NCI-H82 (cell line): ENCODE results near the gene TTC23L.

Source experiments
- DNase-seq: peaks from one replicate; lab custom pipeline; 2025; lab: John Stamatoyannopoulos, UW

The TTC23L gene

DNA sequence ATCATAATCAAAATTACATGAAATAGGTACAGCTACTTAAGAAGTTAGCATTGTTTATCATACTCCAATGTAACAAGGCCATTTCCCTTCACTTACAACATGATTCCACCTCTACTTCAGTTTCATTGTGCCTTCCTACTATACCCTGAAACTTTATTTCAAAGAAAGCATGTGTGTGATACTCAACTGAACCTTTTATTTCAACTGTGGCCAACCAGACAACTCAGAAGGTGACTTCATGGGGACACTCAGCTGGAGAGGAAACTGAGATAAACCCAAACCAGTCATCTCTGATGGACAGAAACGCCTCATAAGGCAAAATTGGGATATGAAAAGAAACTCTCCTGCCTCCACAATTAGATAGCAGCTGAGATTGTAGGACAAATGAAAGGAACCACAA is 5.9 kb upstream of the TTC23L start:
- no peak for DNase-seq

GRCh38 chr5:34833976-34834793 is 4.8 kb upstream of the TTC23L start:
- DNase-seq: no peak

DNA sequence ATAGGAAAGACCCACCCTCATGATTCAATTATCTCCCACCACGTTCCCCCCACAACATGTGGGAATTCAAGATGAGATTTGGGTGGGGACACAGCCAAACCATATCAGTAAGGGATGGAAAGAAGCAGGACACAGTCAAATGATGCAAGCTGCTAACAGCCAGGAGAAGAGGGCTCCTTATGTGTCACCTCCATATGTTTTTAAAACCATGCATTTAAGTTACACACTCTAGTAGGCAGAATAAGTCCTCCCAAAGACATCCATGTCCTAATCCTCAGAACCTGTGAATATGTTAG is 4.2 kb upstream of the TTC23L start:
- DNase-seq: no peak

DNA sequence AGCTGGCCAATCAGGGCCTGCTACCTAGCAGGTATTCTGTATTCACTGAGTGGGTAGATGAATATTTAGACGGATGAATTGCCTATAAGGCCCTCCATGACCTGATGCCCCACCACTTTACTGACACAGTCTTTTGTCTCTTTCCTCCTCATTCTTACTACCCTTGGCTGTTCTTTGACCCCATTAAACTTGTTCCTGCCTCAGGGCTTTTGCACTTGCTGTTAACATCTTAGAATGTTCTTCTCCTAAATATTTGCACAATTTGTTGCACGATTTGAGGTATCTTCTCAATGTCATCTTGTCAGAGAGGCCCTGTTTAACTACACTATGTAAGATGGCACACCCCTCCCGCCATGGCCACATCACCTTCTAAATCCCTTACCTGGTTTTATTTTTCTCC is 3.3 kb upstream of the TTC23L start:
- no peak for DNase-seq

DNA sequence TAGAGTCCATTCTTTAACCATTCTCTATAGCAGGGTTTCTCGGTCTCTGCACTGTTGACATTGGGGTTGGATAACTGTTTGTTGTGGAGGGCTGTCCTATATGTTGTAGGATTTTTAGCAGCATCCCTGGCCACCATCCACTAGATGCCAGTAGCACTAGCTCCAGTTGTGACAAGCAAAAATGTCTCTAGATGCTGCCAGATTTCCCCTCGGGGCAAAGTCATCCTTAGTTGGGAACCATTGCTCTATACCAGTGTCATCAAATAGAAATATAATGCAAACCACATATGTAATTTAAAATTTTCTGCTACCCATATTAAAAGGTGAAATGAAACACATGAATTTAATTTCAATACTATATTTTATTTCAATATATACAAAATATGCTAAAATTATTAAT is 2.9 kb downstream of the TTC23L start:
- DNase-seq: no peak

- no peak for DNase-seq
Measured at GRCh38 chr5:34842554-34842953, 3.6 kb downstream of the TTC23L start.

- no peak for DNase-seq
Measured at GRCh38 chr5:34843497-34843896, 4.5 kb downstream of the TTC23L start.

GRCh38 chr5:34844106-34844505 is 5.1 kb downstream of the TTC23L start:
- no peak for DNase-seq

DNA sequence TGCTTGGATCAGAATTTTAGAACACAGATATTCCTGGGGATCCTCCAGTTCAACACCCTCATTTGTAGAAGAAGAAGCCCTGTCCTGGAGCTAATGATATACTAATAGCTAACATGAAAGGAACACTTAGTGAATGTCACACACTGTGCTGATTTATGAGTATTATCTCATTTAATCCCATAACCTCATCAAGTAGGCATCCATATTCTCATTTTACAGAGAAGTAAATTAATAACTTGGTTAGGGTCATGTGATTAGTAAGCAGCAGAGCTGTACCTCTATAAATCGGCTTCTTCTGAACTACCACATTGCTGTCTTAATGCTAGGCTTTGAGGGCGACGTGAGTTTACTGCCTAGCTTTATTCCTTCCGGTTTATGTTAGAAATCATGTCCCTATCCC is 6.0 kb downstream of the TTC23L start:
- DNase-seq: peak; percentile 19

DNA sequence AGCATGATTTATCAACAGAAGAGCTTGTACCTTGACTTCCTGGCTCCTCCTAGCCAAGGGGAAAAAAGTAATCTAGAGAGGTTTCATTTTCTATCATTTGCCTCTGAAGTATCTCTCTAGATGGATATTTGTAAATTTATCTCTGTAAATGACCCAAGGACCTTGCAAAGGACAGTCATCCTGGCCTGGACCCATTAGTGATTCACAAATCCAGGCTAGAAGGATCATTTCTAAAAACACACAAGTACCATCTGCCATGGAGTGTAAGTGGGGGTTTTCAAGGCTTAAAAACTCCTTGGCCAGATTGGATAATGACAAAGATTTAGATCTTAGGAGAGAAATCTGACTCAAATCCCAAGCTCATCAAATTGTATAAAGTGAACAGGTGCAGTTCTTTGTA is 8.1 kb downstream of the TTC23L start:
- peak; percentile 88 for DNase-seq

GRCh38 chr5:34847552-34847951 is 8.6 kb downstream of the TTC23L start:
- DNase-seq: no peak

DNA sequence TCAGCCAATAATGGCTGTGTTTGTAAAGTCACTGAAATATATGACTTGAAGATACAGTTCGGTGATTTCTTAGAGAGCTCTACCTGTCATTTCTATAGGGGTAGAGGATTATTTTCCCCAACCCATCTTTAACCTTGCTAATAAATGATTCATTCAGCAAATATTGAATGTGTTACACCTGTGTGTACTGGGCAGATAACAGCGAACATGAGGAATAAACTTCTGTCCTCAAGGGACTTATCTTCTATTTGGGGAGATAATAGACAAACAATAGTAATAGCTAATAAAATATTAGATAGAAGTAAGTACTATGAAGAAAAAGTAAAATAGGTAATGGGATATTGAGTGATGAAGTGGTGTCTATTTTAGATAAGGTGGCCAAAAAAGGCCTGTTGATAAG is 9.3 kb downstream of the TTC23L start:
- no peak for DNase-seq

GRCh38 chr5:34849253-34849652 is 10.3 kb downstream of the TTC23L start:
- no peak for DNase-seq

DNA sequence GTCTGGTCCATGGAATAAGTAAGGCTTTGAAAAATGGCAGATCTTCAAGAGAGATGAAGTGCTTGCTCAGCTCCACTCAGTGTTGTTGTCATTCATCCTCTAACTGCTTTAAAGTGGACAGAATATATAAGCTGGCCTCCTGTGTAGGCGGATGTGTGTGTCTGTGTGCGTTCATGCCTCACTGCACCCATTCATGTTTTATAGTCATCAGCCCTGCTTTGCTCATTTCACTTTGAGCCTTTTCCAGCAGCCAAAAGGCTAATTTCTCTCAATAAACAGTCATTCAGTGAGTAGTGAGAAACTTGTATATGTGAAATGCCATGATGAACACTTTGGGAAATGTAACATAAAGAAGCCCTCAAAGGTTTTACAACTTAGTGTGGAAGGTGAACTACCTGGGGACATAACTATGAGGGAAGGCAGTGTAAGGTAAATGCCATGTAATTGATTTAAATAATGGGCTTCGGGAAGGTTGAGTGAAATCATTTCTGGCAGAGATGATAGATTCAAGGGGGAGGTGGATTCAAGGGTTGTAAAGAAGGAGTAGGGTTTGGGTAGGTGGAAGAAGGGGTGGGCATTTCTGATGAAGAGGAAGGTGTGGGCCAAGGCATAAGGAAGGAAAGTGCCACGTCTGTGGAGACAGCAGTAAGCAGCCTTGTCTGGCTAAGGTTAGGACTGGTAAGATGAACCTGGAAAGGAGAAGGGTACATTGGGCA is 15.7 kb downstream of the TTC23L start:
- no peak for DNase-seq

DNA sequence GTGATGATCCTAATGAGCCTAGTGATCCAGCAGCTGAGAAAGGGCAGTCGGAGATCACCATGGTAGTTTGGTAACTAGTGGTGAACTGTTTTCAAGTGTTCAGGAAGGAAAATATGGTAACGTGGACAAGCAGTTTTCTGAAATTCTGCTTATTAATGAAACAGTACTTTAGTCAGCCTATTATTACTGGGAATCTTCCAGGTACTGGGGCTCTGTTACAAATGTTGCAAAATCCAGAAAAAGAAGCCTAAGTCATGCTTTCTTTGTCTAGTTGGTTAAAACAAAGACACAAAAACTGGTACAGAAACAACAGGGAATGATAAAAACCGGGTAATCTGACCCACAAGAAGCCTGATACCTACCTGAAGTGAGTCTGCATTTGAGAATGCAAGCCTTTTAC is 18.2 kb downstream of the TTC23L start:
- no peak for DNase-seq

DNA sequence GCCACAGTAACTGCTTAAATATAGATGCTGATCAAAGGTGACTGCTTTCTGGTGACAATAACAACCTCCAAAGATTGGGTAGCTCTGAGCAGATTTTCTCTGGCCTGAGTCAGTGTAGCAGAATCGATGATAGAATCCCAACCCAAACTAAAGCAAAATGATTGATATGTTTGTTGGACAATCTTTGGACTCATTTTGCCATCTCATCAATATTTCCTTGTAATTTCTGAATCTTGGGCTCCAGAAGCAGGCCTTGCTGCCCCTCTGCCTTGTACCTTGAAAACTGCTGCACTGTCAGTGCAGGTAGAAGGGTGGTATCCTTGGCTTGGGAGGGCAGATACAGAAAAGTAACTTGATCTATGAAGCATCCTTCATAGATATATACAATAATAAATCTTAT is 18.9 kb downstream of the TTC23L start:
- no peak for DNase-seq

DNA sequence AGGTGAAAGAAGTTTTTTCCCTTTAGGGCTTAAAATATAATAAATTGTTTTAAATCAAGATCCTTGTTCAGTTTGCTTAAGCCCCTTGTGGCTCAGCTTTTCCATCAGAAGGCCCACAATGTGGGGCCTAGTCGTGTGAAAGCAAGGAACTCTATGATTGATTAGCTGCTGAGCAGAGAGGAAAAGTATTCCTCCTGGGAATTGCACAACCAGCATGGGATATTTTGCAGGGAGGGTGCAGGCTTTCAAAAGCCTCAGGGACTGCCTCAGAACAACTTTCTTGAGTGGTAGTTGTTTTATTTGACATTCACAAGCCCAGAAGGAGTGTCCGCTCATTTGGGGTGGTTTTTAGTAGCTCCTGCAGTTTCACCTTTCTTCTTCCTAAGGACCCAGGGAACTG is 19.8 kb downstream of the TTC23L start:
- no peak for DNase-seq

- DNase-seq: no peak
Measured at GRCh38 chr5:34859253-34859652, 20.3 kb downstream of the TTC23L start.

DNA sequence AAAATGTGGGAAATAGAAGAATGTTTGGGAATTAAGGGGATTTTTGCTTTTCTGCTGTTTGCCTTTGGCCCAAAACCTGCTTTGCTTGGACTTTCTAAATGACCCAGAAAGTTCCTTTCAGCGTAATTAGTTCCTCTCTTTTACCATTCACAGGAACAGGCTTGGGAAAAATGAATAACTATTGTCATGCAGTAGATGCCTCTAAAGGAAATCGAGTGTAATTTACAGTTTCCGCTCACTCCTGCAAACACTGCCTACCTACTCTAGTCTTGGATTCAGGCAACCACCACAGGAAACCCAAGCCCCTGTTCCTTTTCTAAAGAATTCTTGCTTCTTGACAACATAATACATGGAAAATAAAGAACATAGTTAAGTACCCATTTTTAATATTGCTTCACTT is 25.0 kb downstream of the TTC23L start:
- no peak for DNase-seq

GRCh38 chr5:34865091-34865490 is 26.1 kb downstream of the TTC23L start:
- no peak for DNase-seq

DNA sequence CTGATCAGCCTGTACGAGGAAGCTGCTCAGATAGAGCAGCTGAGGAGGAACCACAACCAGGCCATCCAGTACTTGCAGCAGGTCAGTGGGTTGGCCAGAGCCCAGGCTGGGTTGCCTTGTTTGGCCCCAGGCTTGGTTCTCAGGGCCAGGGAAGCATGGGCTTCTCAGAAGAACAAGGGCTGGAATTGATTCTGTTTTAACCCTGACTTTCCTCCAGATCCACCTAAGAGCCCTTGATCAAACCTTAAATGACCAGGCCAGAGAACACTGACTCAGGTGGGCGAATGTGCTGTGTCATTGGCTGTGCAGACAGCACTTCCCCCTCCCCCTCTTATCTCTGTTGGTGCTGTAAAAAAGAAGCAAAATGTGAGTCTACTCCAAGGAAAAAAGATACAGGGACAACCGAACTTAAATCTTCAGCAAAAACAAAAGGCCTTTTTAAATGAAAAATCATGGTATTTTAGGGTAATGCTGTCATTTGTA is 28.1 kb downstream of the TTC23L start:
- DNase-seq: no peak

DNA sequence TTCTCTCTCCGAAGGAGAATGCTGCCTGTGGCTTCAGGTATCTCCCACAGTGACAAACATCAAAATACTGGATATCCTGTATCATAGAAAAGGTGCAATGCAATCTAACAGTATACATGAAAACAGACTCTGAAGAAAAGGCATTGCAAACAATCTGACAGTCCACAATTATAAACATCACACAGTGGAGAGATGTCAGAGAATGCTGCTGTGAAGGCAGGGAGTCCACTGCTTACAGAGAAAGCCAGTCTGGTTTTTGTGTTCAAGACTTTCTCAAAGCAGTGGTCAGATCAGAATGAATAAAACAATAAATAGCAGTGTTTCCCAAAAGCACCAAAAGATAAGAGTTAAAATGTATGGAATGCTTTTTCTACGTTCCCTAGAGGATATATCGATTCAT is 28.7 kb downstream of the TTC23L start:
- DNase-seq: no peak

DNA sequence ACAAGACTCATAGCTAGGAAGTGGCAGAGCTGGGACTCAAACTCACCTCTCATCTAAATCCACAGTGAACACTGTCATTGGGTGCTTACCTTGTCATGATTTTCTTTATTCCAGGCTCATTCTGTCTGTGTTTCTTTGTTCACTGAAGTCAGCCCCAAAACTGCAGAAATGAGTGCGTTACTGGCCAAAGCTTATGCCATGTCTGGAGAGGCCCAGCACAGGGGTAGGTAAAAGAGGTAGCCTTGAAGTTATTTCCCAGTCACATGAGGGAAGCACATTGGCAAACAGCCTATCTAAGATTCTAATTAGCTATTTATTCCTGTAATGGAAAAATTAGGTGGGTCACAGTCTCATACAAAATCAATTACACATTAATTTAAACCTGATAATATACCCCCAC is 29.8 kb downstream of the TTC23L start:
- no peak for DNase-seq

- DNase-seq: no peak
Measured at GRCh38 chr5:34869256-34869655, 30.3 kb downstream of the TTC23L start.
